Gastrocnemius medialis (tissue), 4 donors: ENCODE data around the gene DLEC1. TPM values are rescaled to one million over a fixed set of nuclear protein-coding genes. Genes with fewer than 3 reads are reported as not detected.

Experiments used
- ATAC-seq, 2 donors: fragments of 150-250 bp; one replicate each; pipeline ENCODE4 v1.9.1; 2016
- DNase-seq, 2 donors: peaks; one replicate each; pipeline ENCODE4 v3.0.0-alpha.2; 2019
- H3K27ac ChIP-seq, 4 donors: fragments of 200-600 bp; sonication (generic); 1 replicate in 1 of 4; 2 replicates in 3 of 4; pipeline ENCODE4 v1.5.1; 2016 to 2018; ENCODE audit warnings: mild to moderate bottlenecking in 2 of 4, moderate library complexity in 1 of 4
- H3K27me3 ChIP-seq, 3 donors: fragments of 200-600 bp; sonication (generic) in 2 of 3; 1 replicate in 1 of 3; 2 replicates in 2 of 3; pipeline versions ENCODE4 v1.5.1 to v1.6.0; 2016 to 2019; ENCODE audit warnings: mild to moderate bottlenecking in 1 of 3, moderate library complexity in 1 of 3
- H3K36me3 ChIP-seq, 2 donors: fragments of 200-600 bp; sonication (generic) in 1 of 2; one replicate each; pipeline ENCODE4 v1.5.1; 2017 to 2018
- H3K4me1 ChIP-seq, 2 donors: fragments of 200-600 bp; sonication (generic) in 1 of 2; one replicate each; pipeline ENCODE4 v1.5.1; 2016 to 2017; ENCODE audit warnings: mild to moderate bottlenecking in 2 of 2
- H3K4me3 ChIP-seq, 4 donors: fragments of 200-600 bp; sonication (generic) in 3 of 4; 1 replicate in 1 of 4; 2 replicates in 3 of 4; pipeline ENCODE4 v1.5.1; 2016 to 2019; ENCODE audit warnings: mild to moderate bottlenecking in 2 of 4
- H3K9me3 ChIP-seq, 3 donors: fragments of 200-600 bp; sonication (generic) in 2 of 3; 1 replicate in 1 of 3; 2 replicates in 2 of 3; pipeline ENCODE4 v1.5.1; 2016 to 2019
- POLR2A ChIP-seq, 2 donors: fragments of 450-650 bp; IDR thresholded peaks; one replicate each; pipeline ENCODE4 v1.6.1; 2017; ENCODE audit warnings: antibody characterized with exemption in 2 of 2, mild to moderate bottlenecking in 2 of 2, moderate library complexity in 2 of 2
- in situ Hi-C, 4 donors: fragments of 200-750 bp; cut with MboI; loops; one replicate each; pipeline versions ENCODE4 v1.15.0 to v1.8.0; 2017; ENCODE audit warnings: low sequenced_read_pairs in 4 of 4
- intact Hi-C: fragments of 100-400 bp; cut with DNase I; formaldehyde crosslinking; loops from one replicate; pipeline ENCODE4 v1.15.1; 2023; ENCODE audit warnings: low total_unique reads
- total RNA-seq, 4 donors: library from RNA; depleted of rRNA; stranded (reverse); fragments of >200 nt; gene quantifications; one replicate each; pipeline versions ENCODE4 v1.1.0 to v1.2.3, GENCODE V29; 2016
- TF ChIP-seq, protein P1 (sequence below), 5 experiments: fragments of 450-650 bp in 3 of 5; fragments of 200-600 bp in 2 of 5; sonication (generic) in 2 of 5; IDR thresholded peaks in 4 of 5; conservative IDR thresholded peaks in 1 of 5; 1 replicate in 4 of 5; 2 replicates in 1 of 5; pipeline ENCODE4 v1.5.1; 2016 to 2019; ENCODE audit warnings: antibody characterized with exemption in 5 of 5, mild to moderate bottlenecking in 3 of 5, moderate library complexity in 3 of 5

DLEC1 gene
- total RNA-seq, 4 donors from 2014 or later: not detected

GRCh38 chr3:38121451-38121831 lies 82.4 kb downstream of the DLEC1 start:
- H3K9me3 ChIP-seq: no peaks in the 10 kb centered on the region
- in situ Hi-C loops: no loop called here
- DNase-seq (no peak), ATAC-seq (no peak)
- H3K27me3 ChIP-seq: no peaks in the 10 kb centered on the region
- TF ChIP-seq POLR2A (IDR thresholded peaks at IDR 0.05): no peak
- intact Hi-C loops: no loop called here
- H3K36me3 ChIP-seq: peaks cover 0 to 58% of the 10 kb centered on the region in 2 donors
- H3K27ac ChIP-seq: no peak overlapping the region
- H3K4me1 ChIP-seq: no peaks in the 10 kb centered on the region
- H3K4me3 ChIP-seq: no peak overlapping the region

- Histone ChIP-seq H3K4me3 (no peak overlapping the region), H3K27me3 (no peaks in the 10 kb centered on the region), H3K36me3 (peaks cover 0 to 63% of the 10 kb centered on the region in 2 donors), H3K27ac (no peak overlapping the region), H3K4me1 (no peaks in the 10 kb centered on the region), H3K9me3 (no peaks in the 10 kb centered on the region)
- in situ Hi-C loops: no loop called here
- DNase-seq (no peak), ATAC-seq (no peak)
- intact Hi-C loops: no loop called here
- no peak for TF ChIP-seq POLR2A (IDR thresholded peaks at IDR 0.05)
- TF ChIP-seq, protein P1, sequence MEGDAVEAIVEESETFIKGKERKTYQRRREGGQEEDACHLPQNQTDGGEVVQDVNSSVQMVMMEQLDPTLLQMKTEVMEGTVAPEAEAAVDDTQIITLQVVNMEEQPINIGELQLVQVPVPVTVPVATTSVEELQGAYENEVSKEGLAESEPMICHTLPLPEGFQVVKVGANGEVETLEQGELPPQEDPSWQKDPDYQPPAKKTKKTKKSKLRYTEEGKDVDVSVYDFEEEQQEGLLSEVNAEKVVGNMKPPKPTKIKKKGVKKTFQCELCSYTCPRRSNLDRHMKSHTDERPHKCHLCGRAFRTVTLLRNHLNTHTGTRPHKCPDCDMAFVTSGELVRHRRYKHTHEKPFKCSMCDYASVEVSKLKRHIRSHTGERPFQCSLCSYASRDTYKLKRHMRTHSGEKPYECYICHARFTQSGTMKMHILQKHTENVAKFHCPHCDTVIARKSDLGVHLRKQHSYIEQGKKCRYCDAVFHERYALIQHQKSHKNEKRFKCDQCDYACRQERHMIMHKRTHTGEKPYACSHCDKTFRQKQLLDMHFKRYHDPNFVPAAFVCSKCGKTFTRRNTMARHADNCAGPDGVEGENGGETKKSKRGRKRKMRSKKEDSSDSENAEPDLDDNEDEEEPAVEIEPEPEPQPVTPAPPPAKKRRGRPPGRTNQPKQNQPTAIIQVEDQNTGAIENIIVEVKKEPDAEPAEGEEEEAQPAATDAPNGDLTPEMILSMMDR (IDR thresholded peaks at IDR 0.05 in 4 of 5, conservative IDR thresholded peaks at IDR 0.05 in 1 of 5): no peak
Measured at GRCh38 chr3:38121832-38122461, 82.9 kb downstream of the DLEC1 start.

DNA sequence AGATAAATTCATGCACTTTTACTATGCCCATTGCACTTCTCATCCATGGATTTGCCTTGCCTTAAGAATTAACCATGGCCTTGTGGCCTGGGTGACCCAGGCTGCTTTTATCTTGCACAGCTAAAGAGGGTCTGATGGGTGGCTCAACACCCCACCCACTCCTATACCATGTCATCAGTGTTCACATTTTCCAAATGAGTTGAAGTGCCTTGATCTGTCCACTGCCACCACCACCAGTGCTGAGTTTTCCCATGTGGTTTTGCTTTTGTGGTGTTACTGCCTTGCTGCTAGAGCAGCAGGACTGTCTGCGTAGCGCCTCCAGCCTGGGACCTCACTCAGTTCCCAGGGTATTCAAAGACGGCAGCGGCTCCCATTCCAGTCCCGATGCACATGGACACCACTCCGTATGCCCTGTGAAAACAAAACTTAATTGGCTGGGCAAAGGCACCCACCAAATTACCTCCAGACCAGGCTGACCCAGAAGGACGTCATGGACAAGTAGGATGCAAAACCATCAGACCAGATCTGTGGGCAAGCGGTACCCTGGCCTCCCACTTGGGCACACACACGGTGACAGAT lies 83.8 kb downstream of the DLEC1 start:
- in situ Hi-C loops: no loop called here

GRCh38 chr3:38124324-38125122 lies 85.5 kb downstream of the DLEC1 start:
- Histone ChIP-seq H3K27me3 (no peaks in the 10 kb centered on the region), H3K9me3 (no peaks in the 10 kb centered on the region), H3K27ac (no peak overlapping the region), H3K36me3 (peaks cover 0 to 89% of the 10 kb centered on the region in 2 donors), H3K4me1 (no peaks in the 10 kb centered on the region), H3K4me3 (no peak overlapping the region)
- intact Hi-C loops (no loop called here), in situ Hi-C loops (loop anchor here in 3 of 4 donors (25.0 kb wide), 1 partner anchor 363 kb away; the partner anchor contains the start of gene EXOG (in 3 of the 3))
- DNase-seq: no peak
- no peak for ATAC-seq
- TF ChIP-seq, protein P1 (IDR thresholded peaks at IDR 0.05 in 4 of 5, conservative IDR thresholded peaks at IDR 0.05 in 1 of 5): no peak
- no peak for TF ChIP-seq POLR2A (IDR thresholded peaks at IDR 0.05)

More for the DNA sequence above, 83.8 kb downstream of the DLEC1 start:
- H3K9me3 ChIP-seq: no peaks in the 10 kb centered on the region
- DNase-seq: no peak
- no peaks in the 10 kb centered on the region for H3K4me1 ChIP-seq
- H3K36me3 ChIP-seq: peaks cover 0 to 72% of the 10 kb centered on the region in 2 donors
- H3K27me3 ChIP-seq: no peaks in the 10 kb centered on the region
- intact Hi-C loops: no loop called here
- ATAC-seq: no peak
- no peak overlapping the region for H3K4me3 ChIP-seq
- TF ChIP-seq, protein P1 (IDR thresholded peaks at IDR 0.05 in 4 of 5, conservative IDR thresholded peaks at IDR 0.05 in 1 of 5): no peak
- TF ChIP-seq POLR2A (IDR thresholded peaks at IDR 0.05): no peak
- no peak overlapping the region for H3K27ac ChIP-seq
